GM12892 (cell line): ENCODE data around the gene THADA.

ENCODE experiments used
- POLR2AphosphoS5 ChIP-seq: IDR thresholded peaks from 2 replicates; pipeline ENCODE4 v1.6.1; 2011; ENCODE audit warnings: low read depth, low read length, control low read depth
- TAF1 ChIP-seq: IDR thresholded peaks from 2 replicates; pipeline ENCODE4 v1.6.1; 2011; ENCODE audit warnings: low read depth, mild to moderate bottlenecking, control low read depth, low read length, borderline replicate concordance

- TF ChIP-seq POLR2AphosphoS5 (no peak), TAF1 (no peak)
Observed at GRCh38 chr2:43228756-43229659, 366.8 kb downstream of the THADA start.
